Breast epithelium (tissue), 3 donors: ENCODE results near the gene GPS2.
"Not testable (repeated sequence)": the region's sequence is repeated elsewhere in the genome, so short reads cannot be mapped to it uniquely, and the experiment has no call there.

Experiments used
- CTCF ChIP-seq, 3 donors: fragments of 450-650 bp; IDR thresholded peaks; one replicate each; pipeline ENCODE4 v1.5.1; 2016 to 2017; ENCODE audit warnings: antibody characterized with exemption in 3 of 3, mild to moderate bottlenecking in 3 of 3, moderate library complexity in 3 of 3
- POLR2A ChIP-seq: fragments of 450-650 bp; IDR thresholded peaks from one replicate; pipeline ENCODE4 v1.6.1; 2016; ENCODE audit warnings: antibody characterized with exemption, mild to moderate bottlenecking, moderate library complexity
- POLR2AphosphoS5 ChIP-seq, 3 donors: sonication (generic); formaldehyde crosslinking; IDR thresholded peaks; one replicate each; pipeline ENCODE4 v1.6.1; 2017; ENCODE audit warnings: antibody characterized with exemption in 3 of 3

- not testable (repeated sequence) for TF ChIP-seq CTCF (IDR thresholded peaks at IDR 0.05); POLR2A; POLR2AphosphoS5 (IDR thresholded peaks at IDR 0.05)
These were observed 17.5 kb upstream of the GPS2 start for GRCh38 chr17:7332600-7333069.
